Adrenal gland (tissue), 12 donors: ENCODE data around the gene TSGA10. TPM values are rescaled to one million over a fixed set of nuclear protein-coding genes. Genes with fewer than 3 reads are reported as not detected.

ENCODE experiments used
- DNase-seq, 7 donors: peaks; one replicate each; pipeline ENCODE4 v3.0.0-alpha.2; 2019 to 2020
- H3K27ac ChIP-seq, 5 donors: fragments of 200-600 bp; sonication (generic) in 4 of 5; 1 replicate in 3 of 5; 2 replicates in 2 of 5; pipeline versions ENCODE4 v1.5.1 to v1.8.0; 2016 to 2020; ENCODE audit warnings: mild to moderate bottlenecking in 1 of 5
- H3K27me3 ChIP-seq: fragments of 200-600 bp; 2 replicates; pipeline ENCODE4 v1.8.0; 2021
- H3K36me3 ChIP-seq, 2 donors: fragments of 200-600 bp; replicated peaks in 1 of 2; 1 replicate in 1 of 2; 2 replicates in 1 of 2; pipeline versions ENCODE4 v1.5.1 to v1.8.0; 2018 to 2022
- H3K4me1 ChIP-seq, 2 donors: fragments of 200-600 bp; replicated peaks in 1 of 2; 1 replicate in 1 of 2; 2 replicates in 1 of 2; pipeline versions ENCODE4 v1.5.1 to v1.8.0; 2018 to 2021
- H3K4me3 ChIP-seq, 4 donors: fragments of 200-600 bp; sonication (generic) in 3 of 4; one replicate each; pipeline ENCODE4 v1.5.1; 2016 to 2018
- H3K9me3 ChIP-seq, 3 donors: fragments of 200-600 bp; sonication (generic) in 1 of 3; replicated peaks in 1 of 3; 1 replicate in 2 of 3; 2 replicates in 1 of 3; pipeline versions ENCODE4 v1.5.1 to v1.8.0; 2016 to 2021
- POLR2A ChIP-seq, 2 donors: fragments of 450-650 bp; IDR thresholded peaks; one replicate each; pipeline ENCODE4 v1.6.1; 2017; ENCODE audit warnings: antibody characterized with exemption in 2 of 2, mild to moderate bottlenecking in 2 of 2, moderate library complexity in 1 of 2
- WGBS, 4 donors: extraction: QIAGEN DNeasy Blood & Tissue Kit in 2 of 4; methylation state at CpG; one replicate each; pipeline versions ENCODE4 v1.1.5 to v1.1.7; 2013 to 2017; 5-methylcytosine and 5-hydroxymethylcytosine counted together
- intact Hi-C, 2 donors: fragments of 100-400 bp; cut with DNase I; formaldehyde crosslinking; loops; one replicate each; pipeline versions ENCODE4 v1.14.1 to v1.15.0; 2022 to 2023
- polyA plus RNA-seq, 3 donors: library from polyadenylated mRNA; stranded (reverse); fragments of 200-250 nt in 2 of 3; fragments of 350-450 nt in 1 of 3; fragmentation: Illumina TruSeq in 1 of 3; extraction: RNeasy Lipid Tissue Mini Kit (QIAGEN cat#74804) in 1 of 3; gene quantifications; one replicate each; pipeline ENCODE4 v1.2.3, GENCODE V29; 2013 to 2014
- total RNA-seq, 9 donors: library from RNA; depleted of rRNA in 4 of 9; stranded (reverse); fragments of >200 nt in 4 of 9; fragments of 120-200 nt in 1 of 9; fragmentation: NEBNext Ultra II Directional in 1 of 9; extraction: Animal tissue kit (Norgen Biotek cat#: 25700) in 1 of 9; gene quantifications; one replicate each; pipeline versions ENCODE4 v1.1.0 to v1.2.4, GENCODE V29; 2013 to 2023
- TF ChIP-seq, protein P1 (sequence below), 6 experiments: fragments of 450-650 bp in 4 of 6; fragments of 200-600 bp in 2 of 6; sonication (generic) in 1 of 6; IDR thresholded peaks; 1 replicate in 5 of 6; 2 replicates in 1 of 6; pipeline versions ENCODE4 v1.5.1 to v1.8.0; 2016 to 2021; ENCODE audit warnings: antibody characterized with exemption in 6 of 6, mild to moderate bottlenecking in 2 of 6, moderate library complexity in 1 of 6
- donor health status: healthy with polysubstance abuse.
- donor health status: Bipolar disorder and iron deficiency.
- donor health status: DM: yes; HTN: yes; CAD: no.
- donor health status: DM: no; HTN: no; CAD: no.
- donor health status: DM: no; HTN: no; CAD: no.
- donor health status: DM: yes; HTN: yes; CAD: no.

The TSGA10 gene
- total and polyA plus RNA-seq, 12 donors, result 2.3 to 24.1 (median 6.9) TPM

- Histone ChIP-seq H3K9me3 (no peaks in the 10 kb centered on the region), H3K4me1 (no peaks in the 10 kb centered on the region), H3K27ac (no peak overlapping the region), H3K4me3 (no peak overlapping the region), H3K36me3 (no peaks in the 10 kb centered on the region), H3K27me3 (no peaks in the 10 kb centered on the region)
- TF ChIP-seq, protein P1, sequence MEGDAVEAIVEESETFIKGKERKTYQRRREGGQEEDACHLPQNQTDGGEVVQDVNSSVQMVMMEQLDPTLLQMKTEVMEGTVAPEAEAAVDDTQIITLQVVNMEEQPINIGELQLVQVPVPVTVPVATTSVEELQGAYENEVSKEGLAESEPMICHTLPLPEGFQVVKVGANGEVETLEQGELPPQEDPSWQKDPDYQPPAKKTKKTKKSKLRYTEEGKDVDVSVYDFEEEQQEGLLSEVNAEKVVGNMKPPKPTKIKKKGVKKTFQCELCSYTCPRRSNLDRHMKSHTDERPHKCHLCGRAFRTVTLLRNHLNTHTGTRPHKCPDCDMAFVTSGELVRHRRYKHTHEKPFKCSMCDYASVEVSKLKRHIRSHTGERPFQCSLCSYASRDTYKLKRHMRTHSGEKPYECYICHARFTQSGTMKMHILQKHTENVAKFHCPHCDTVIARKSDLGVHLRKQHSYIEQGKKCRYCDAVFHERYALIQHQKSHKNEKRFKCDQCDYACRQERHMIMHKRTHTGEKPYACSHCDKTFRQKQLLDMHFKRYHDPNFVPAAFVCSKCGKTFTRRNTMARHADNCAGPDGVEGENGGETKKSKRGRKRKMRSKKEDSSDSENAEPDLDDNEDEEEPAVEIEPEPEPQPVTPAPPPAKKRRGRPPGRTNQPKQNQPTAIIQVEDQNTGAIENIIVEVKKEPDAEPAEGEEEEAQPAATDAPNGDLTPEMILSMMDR (IDR thresholded peaks at IDR 0.05), result no peak
- TF ChIP-seq POLR2A (IDR thresholded peaks at IDR 0.05), result no peak
- WGBS, 4 donors, result 87 to 95% (median 91%) methylated on average over 6 of the region's 6 CpGs
- no peak for DNase-seq
- intact Hi-C loops, result no loop called here
Observed at GRCh38 chr2:99032786-99033185, 122.0 kb downstream of the TSGA10 start.

DNA sequence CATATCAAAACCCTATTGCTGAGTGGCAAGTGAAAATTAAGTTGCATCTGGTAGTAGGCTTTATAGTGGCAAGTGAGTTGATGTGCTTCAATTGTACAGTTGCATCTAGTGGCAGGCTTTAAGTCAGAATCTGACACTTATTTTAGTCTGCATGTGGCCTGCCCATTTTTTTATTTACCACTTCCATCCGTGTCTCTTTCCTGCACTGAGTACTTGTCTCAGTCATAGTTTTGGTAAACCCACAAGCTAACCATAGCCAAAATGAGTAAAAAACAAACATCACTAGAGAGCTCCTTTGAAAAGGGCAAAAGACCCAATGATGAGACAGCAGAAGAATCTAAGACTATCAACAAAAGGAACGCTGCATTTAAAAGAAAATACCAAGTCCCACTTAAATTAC lies 122.7 kb downstream of the TSGA10 start:
- Histone ChIP-seq H3K27ac (no peak overlapping the region), H3K36me3 (no peaks in the 10 kb centered on the region), H3K9me3 (no peaks in the 10 kb centered on the region), H3K4me3 (no peak overlapping the region), H3K4me1 (no peaks in the 10 kb centered on the region), H3K27me3 (no peaks in the 10 kb centered on the region)
- DNase-seq, result no peak
- whole genome bisulfite sequencing, 4 donors, result 81 to 93% (median 89%) methylated on average over 2 of the region's 2 CpGs
- intact Hi-C loops, result no loop called here
- TF ChIP-seq, protein P1 (IDR thresholded peaks at IDR 0.05), result no peak
- TF ChIP-seq POLR2A (IDR thresholded peaks at IDR 0.05), result no peak

DNA sequence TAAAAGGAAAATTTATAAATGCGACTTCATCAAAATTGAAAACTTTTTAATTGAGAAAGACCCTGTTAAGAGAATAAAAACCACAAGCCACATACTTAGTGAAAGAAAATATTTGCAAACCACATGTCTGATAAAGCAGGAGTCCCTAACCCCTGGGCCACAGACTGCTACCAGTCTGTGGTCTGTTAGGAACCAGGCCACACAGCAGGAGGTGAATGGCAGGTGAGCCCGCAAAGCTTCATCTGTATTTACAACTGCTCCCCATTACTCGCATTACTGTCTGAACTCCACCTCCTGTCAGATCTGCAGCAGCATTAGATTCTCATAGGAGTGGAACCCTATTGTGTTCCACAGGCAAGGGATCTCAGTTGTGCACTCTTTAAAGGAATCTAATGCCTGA lies 123.3 kb downstream of the TSGA10 start:
- TF ChIP-seq, protein P1 (IDR thresholded peaks at IDR 0.05), result no peak
- no peaks in the 10 kb centered on the region for H3K4me1 ChIP-seq
- H3K9me3 ChIP-seq, result no peaks in the 10 kb centered on the region
- DNase-seq, result no peak
- WGBS, 4 donors, result 85 to 96% (median 89%) methylated on average over 3 of the region's 3 CpGs
- H3K4me3 ChIP-seq, result no peak overlapping the region
- intact Hi-C loops, result no loop called here
- H3K27me3 ChIP-seq, result no peaks in the 10 kb centered on the region
- H3K36me3 ChIP-seq, result no peaks in the 10 kb centered on the region
- no peak overlapping the region for H3K27ac ChIP-seq

DNA sequence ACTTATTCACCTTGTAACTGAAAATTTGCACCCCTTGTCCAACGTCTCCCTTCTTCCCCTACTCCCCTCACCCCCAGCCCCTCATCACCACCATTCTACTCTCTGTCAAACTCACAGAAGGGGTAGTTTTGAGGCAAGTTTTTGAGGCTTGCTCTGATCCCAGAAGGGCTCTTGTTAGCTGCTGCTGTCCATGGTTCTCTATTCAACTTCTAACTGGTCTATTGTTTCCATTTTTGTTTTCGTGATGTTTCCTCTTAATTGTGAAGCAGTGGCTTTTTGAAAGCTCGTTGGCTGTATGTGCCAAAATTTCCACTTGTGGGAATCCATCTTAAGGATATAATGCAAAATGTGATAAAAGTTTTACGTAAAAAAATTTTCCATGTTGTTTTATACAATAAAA lies 126.2 kb downstream of the TSGA10 start:
- WGBS, 4 donors, result 65 to 74% (median 70%) methylated on average over 4 of the region's 4 CpGs
- H3K27ac ChIP-seq, result no peak overlapping the region
- no peaks in the 10 kb centered on the region for H3K4me1 ChIP-seq
- no peak overlapping the region for H3K4me3 ChIP-seq
- no peaks in the 10 kb centered on the region for H3K27me3 ChIP-seq
- intact Hi-C loops, result no loop called here
- no peaks in the 10 kb centered on the region for H3K9me3 ChIP-seq
- no peaks in the 10 kb centered on the region for H3K36me3 ChIP-seq
- TF ChIP-seq, protein P1 (IDR thresholded peaks at IDR 0.05), result no peak
- TF ChIP-seq POLR2A (IDR thresholded peaks at IDR 0.05), result no peak
- no peak for DNase-seq
